HG03442 (cell line): ENCODE data around the gene KCNMB2.

ENCODE experiments used
- ATAC-seq: cut with Tn5 transposase; IDR thresholded peaks from one replicate; pipeline ENCODE4 v1.9.1; 2021; ENCODE audit warnings: mild to moderate bottlenecking, moderate library complexity; ENCODE audit not compliant: unreplicated experiment

KCNMB2 gene

GRCh38 chr3:178802993-178803693, 266.9 kb downstream of the KCNMB2 start:
- no peak for ATAC-seq

GRCh38 chr3:178804606-178805005, 268.4 kb downstream of the KCNMB2 start:
- no peak for ATAC-seq

- no peak for ATAC-seq
Measured at GRCh38 chr3:178805741-178806140, 269.5 kb downstream of the KCNMB2 start.

GRCh38 chr3:178806651-178807050, 270.4 kb downstream of the KCNMB2 start:
- no peak for ATAC-seq

- no peak for ATAC-seq
Measured at GRCh38 chr3:178807694-178808093, 271.5 kb downstream of the KCNMB2 start.

GRCh38 chr3:178808748-178809147, 272.5 kb downstream of the KCNMB2 start:
- ATAC-seq = no peak

- no peak for ATAC-seq
Measured at GRCh38 chr3:178810181-178810580, 273.9 kb downstream of the KCNMB2 start.

- no peak for ATAC-seq
Measured at GRCh38 chr3:178822722-178823121, 286.5 kb downstream of the KCNMB2 start.

GRCh38 chr3:178823150-178823549, 286.9 kb downstream of the KCNMB2 start:
- no peak for ATAC-seq

- ATAC-seq = no peak
Measured at GRCh38 chr3:178823591-178824246, 287.5 kb downstream of the KCNMB2 start.

- ATAC-seq = peak; percentile 45
Measured at GRCh38 chr3:178826435-178827123, 290.3 kb downstream of the KCNMB2 start.

GRCh38 chr3:178827285-178827856, 291.1 kb downstream of the KCNMB2 start:
- ATAC-seq = no peak

GRCh38 chr3:178833695-178834094, 297.5 kb downstream of the KCNMB2 start:
- ATAC-seq = no peak

- ATAC-seq = no peak
Measured at GRCh38 chr3:178835033-178835432, 298.8 kb downstream of the KCNMB2 start.

- ATAC-seq = no peak
Measured at GRCh38 chr3:178837512-178837911, 301.3 kb downstream of the KCNMB2 start.

- ATAC-seq = no peak
Measured at GRCh38 chr3:178840586-178840985, 304.4 kb downstream of the KCNMB2 start.

GRCh38 chr3:178841011-178841410, 304.8 kb downstream of the KCNMB2 start:
- no peak for ATAC-seq

GRCh38 chr3:178844916-178845315, 308.7 kb downstream of the KCNMB2 start:
- no peak for ATAC-seq

- ATAC-seq = no peak
Measured at GRCh38 chr3:178845420-178846118, 309.3 kb downstream of the KCNMB2 start.

GRCh38 chr3:178847190-178847589, 311.0 kb downstream of the KCNMB2 start:
- ATAC-seq = no peak
